Transverse colon (tissue), 4 donors: ENCODE results near the gene ACRV1. TPM values are rescaled to one million over a fixed set of nuclear protein-coding genes. Genes with fewer than 3 reads are reported as not detected.
A peak's percentile ranks its signal among the peaks of the same experiment; 100 is the strongest.

Experiments
- DNase-seq: peaks from one replicate; pipeline ENCODE4 v3.0.0-alpha.2; 2019
- H3K27ac ChIP-seq, 4 donors: fragments of 200-600 bp; sonication (generic); 2 replicates each; pipeline ENCODE4 v1.5.1; 2016 to 2018; ENCODE audit warnings: inconsistent platforms in 4 of 4
- H3K27me3 ChIP-seq: fragments of 200-600 bp; sonication (generic); 2 replicates; pipeline ENCODE4 v1.5.1; 2017; ENCODE audit warnings: inconsistent platforms
- H3K36me3 ChIP-seq, 4 donors: fragments of 200-600 bp; sonication (generic); 2 replicates each; pipeline ENCODE4 v1.5.1; 2017 to 2019; ENCODE audit warnings: inconsistent platforms in 4 of 4
- H3K4me1 ChIP-seq, 4 donors: fragments of 200-600 bp; sonication (generic); 2 replicates each; pipeline ENCODE4 v1.5.1; 2017 to 2020; ENCODE audit warnings: inconsistent platforms in 4 of 4
- H3K4me3 ChIP-seq, 4 donors: fragments of 200-600 bp; sonication (generic); 1 replicate in 1 of 4; 2 replicates in 3 of 4; pipeline versions ENCODE4 v1.5.1 to v1.6.1; 2017 to 2019; ENCODE audit warnings: inconsistent platforms in 4 of 4
- H3K9me3 ChIP-seq, 2 donors: fragments of 200-600 bp; sonication (generic); 2 replicates each; pipeline ENCODE4 v1.5.1; 2017 to 2019; ENCODE audit warnings: inconsistent platforms in 2 of 2
- CTCF ChIP-seq, 5 experiments: fragments of 200-600 bp in 3 of 5; fragments of 450-650 bp in 2 of 5; sonication (generic) in 3 of 5; IDR thresholded peaks; 1 replicate in 2 of 5; 2 replicates in 3 of 5; pipeline ENCODE4 v1.5.1; 2016 to 2017; ENCODE audit warnings: antibody characterized with exemption in 5 of 5, inconsistent platforms in 3 of 5, mild to moderate bottlenecking in 2 of 5, moderate library complexity in 1 of 5
- EP300 ChIP-seq: sonication (generic); formaldehyde crosslinking; IDR thresholded peaks from one replicate; pipeline ENCODE4 v1.6.1; 2017; ENCODE audit warnings: antibody characterized with exemption, low read depth
- POLR2A ChIP-seq: fragments of 450-650 bp; IDR thresholded peaks from one replicate; pipeline ENCODE4 v1.6.1; 2016; ENCODE audit warnings: antibody characterized with exemption, mild to moderate bottlenecking, moderate library complexity
- POLR2AphosphoS5 ChIP-seq, 3 donors: sonication (generic); formaldehyde crosslinking; IDR thresholded peaks; one replicate each; pipeline ENCODE4 v1.6.1; 2016; ENCODE audit warnings: antibody characterized with exemption in 3 of 3
- WGBS, 2 donors: methylation state at CpG; one replicate each; pipeline ENCODE4 v1.1.5; 2018; ENCODE audit warnings: low coverage in 1 of 2; 5-methylcytosine and 5-hydroxymethylcytosine counted together
- in situ Hi-C, 4 donors: fragments of 200-750 bp; cut with MboI; loops; one replicate each; pipeline versions ENCODE4 v1.15.0 to v1.15.1; 2017; ENCODE audit warnings: low sequenced_read_pairs in 3 of 4, low pct_ligation_motif_present in 1 of 4, low pct_unique_long_range_greater_than_20kb in 1 of 4
- intact Hi-C: fragments of 100-400 bp; cut with DNase I; formaldehyde crosslinking; loops from one replicate; pipeline ENCODE4 v1.15.1; 2023; ENCODE audit warnings: low total_unique reads
- total RNA-seq, 4 donors: library from RNA; depleted of rRNA; stranded (reverse); fragments of >200 nt; gene quantifications; one replicate each; pipeline ENCODE4 v1.1.0, GENCODE V29; 2016

The ACRV1 gene
- total RNA-seq, 4 donors from 2014 or later: not detected

- DNase-seq: peak; percentile 90
- intact Hi-C loops (no loop called here), in situ Hi-C loops (no loop called here)
- TF ChIP-seq POLR2A (peak; percentile 79), CTCF (IDR thresholded peaks at IDR 0.05) (no peak), EP300 (no peak), POLR2AphosphoS5 (IDR thresholded peaks at IDR 0.05) (peak; percentile 77 to 82 (median 81))
- Histone ChIP-seq H3K36me3 (peaks cover 0 to 8% (median 3%) of the 10 kb centered on the region in 4 donors), H3K27me3 (no peaks in the 10 kb centered on the region), H3K4me3 (peak overlapping the region; percentile 52 to 71 (median 58)), H3K4me1 (peaks cover 0 to 19% (median 17%) of the 10 kb centered on the region in 4 donors), H3K27ac (peak overlapping the region; percentile 94 to 95 (median 94)), H3K9me3 (no peaks in the 10 kb centered on the region)
- WGBS, 2 donors: 0% methylated on average over 1 to 51 of the region's 51 CpGs
These were observed 54.9 kb downstream of the ACRV1 start for GRCh38 chr11:125625630-125626287.

GRCh38 chr11:125625225-125625629 lies 55.4 kb downstream of the ACRV1 start:
- peaks cover 0 to 13% (median 6%) of the 10 kb centered on the region in 4 donors for H3K36me3 ChIP-seq
- H3K4me3 ChIP-seq: peak overlapping the region; percentile 52 to 71 (median 58)
- H3K27me3 ChIP-seq: no peaks in the 10 kb centered on the region
- DNase-seq: no peak
- H3K27ac ChIP-seq: peak overlapping the region; percentile 94 to 95 (median 94)
- peaks cover 0 to 19% (median 17%) of the 10 kb centered on the region in 4 donors for H3K4me1 ChIP-seq
- in situ Hi-C loops (no loop called here), intact Hi-C loops (no loop called here)
- TF ChIP-seq POLR2A (no peak), EP300 (no peak), CTCF (IDR thresholded peaks at IDR 0.05) (no peak), POLR2AphosphoS5 (IDR thresholded peaks at IDR 0.05) (no peak)
- no peaks in the 10 kb centered on the region for H3K9me3 ChIP-seq
- WGBS, 2 donors: 0 to 3% methylated on average over 4 to 20 of the region's 20 CpGs

GRCh38 chr11:125624756-125625213 lies 55.9 kb downstream of the ACRV1 start, which contains the start of gene CHEK1:
TSS of gene CHEK1 (plus strand) at chr11:125625163. CDS start at chr11:125626769, 1,606 bp downstream.
- Histone ChIP-seq H3K27ac (peak within 1 kb of the TSS; percentile 94 to 95 (median 94)), H3K27me3 (no peaks in the 10 kb centered on the region), H3K36me3 (peaks cover 0 to 18% (median 8%) of the 10 kb centered on the region in 4 donors), H3K4me1 (peaks cover 0 to 19% (median 17%) of the 10 kb centered on the region in 4 donors), H3K4me3 (peak within 1 kb of the TSS; percentile 52 to 71 (median 58)), H3K9me3 (no peaks in the 10 kb centered on the region)
- TF ChIP-seq POLR2AphosphoS5 (IDR thresholded peaks at IDR 0.05) (no peak), CTCF (IDR thresholded peaks at IDR 0.05) (no peak), EP300 (no peak), POLR2A (no peak)
- in situ Hi-C loops: loop anchor here in 2 of 4 donors (25.0 kb wide), 2 partner anchors 263 to 588 kb away; partner anchors contain the start of genes FAM118B (in 1 of the 2), HYLS1 (in 1 of the 2) and RPUSD4 (in 1 of the 2)
- DNase-seq: peak; percentile 10
- intact Hi-C loops: no loop called here
- 40 to 51% methylated on average over 6 to 9 of the region's 9 CpGs for WGBS, 2 donors

- no peak for DNase-seq
- TF ChIP-seq CTCF (IDR thresholded peaks at IDR 0.05): no peak
- no peak for TF ChIP-seq POLR2AphosphoS5 (IDR thresholded peaks at IDR 0.05)
- no peak for TF ChIP-seq POLR2A
- TF ChIP-seq EP300: no peak
- H3K4me3 ChIP-seq: no peak overlapping the region
- no peaks in the 10 kb centered on the region for H3K27me3 ChIP-seq
- H3K27ac ChIP-seq: peak overlapping the region in 1 of 4 donors; percentile 94
- no peaks in the 10 kb centered on the region for H3K9me3 ChIP-seq
- whole genome bisulfite sequencing, 2 donors: 91% methylated on average over 1 of the region's 1 CpG
- peaks cover 0 to 19% (median 17%) of the 10 kb centered on the region in 4 donors for H3K4me1 ChIP-seq
- H3K36me3 ChIP-seq: peaks cover 0 to 35% (median 17%) of the 10 kb centered on the region in 4 donors
- intact Hi-C loops: no loop called here
- in situ Hi-C loops: loop anchor here in 2 of 4 donors (25.0 kb wide), 2 partner anchors 264 to 589 kb away; partner anchors contain the start of genes FAM118B (in 1 of the 2), HYLS1 (in 1 of the 2) and RPUSD4 (in 1 of the 2)
These were observed 57.6 kb downstream of the ACRV1 start for GRCh38 chr11:125623064-125623463.
